ENCODE results near the gene ELMO2.

GRCh38 chr20:46401478-46401860 is 4.9 kb downstream of the ELMO2 start:
- no peak for TF ChIP-seq EZH2 (IDR thresholded peaks at IDR 0.05; ENCODE audit: borderline replicate concordance, low read depth, low read length, poor library complexity, severe bottlenecking)
- no peak for TF ChIP-seq CTCF (conservative IDR thresholded peaks at IDR 0.05; ENCODE audit: low read depth, low read length)

All from A673 (cell line).